Measurements from ENCODE around the gene FAR2.
"Not testable (repeated sequence)": the region's sequence is repeated elsewhere in the genome, so short reads cannot be mapped to it uniquely, and the experiment has no call there.

The FAR2 gene

GRCh38 chr12:29131539-29131938 is 17.5 kb upstream of the FAR2 start:
- no peak overlapping the region for H3K27ac ChIP-seq
- TF ChIP-seq CTCF (conservative IDR thresholded peaks at IDR 0.05) (no peak), ZFX (IDR thresholded peaks at IDR 0.05) (no peak)

- TF ChIP-seq CTCF (conservative IDR thresholded peaks at IDR 0.05) (no peak), ZFX (IDR thresholded peaks at IDR 0.05) (no peak)
These were observed 16.8 kb upstream of the FAR2 start for GRCh38 chr12:29132316-29132715.

GRCh38 chr12:29133181-29133580 is 15.9 kb upstream of the FAR2 start:
- no peak overlapping the region for H3K27ac ChIP-seq
- TF ChIP-seq ZFX (IDR thresholded peaks at IDR 0.05), result no peak
- TF ChIP-seq CTCF (conservative IDR thresholded peaks at IDR 0.05), result no peak

More at GRCh38 chr12:29132316-29132715, 16.8 kb upstream of the FAR2 start:
- H3K27ac ChIP-seq, result no peak overlapping the region

GRCh38 chr12:29133680-29134079 is 15.4 kb upstream of the FAR2 start:
- TF ChIP-seq ZFX (IDR thresholded peaks at IDR 0.05), result no peak
- no peak for TF ChIP-seq CTCF (conservative IDR thresholded peaks at IDR 0.05)
- H3K27ac ChIP-seq, result no peak overlapping the region

- not testable (repeated sequence) for H3K27ac ChIP-seq
These were observed 10.8 kb upstream of the FAR2 start for GRCh38 chr12:29138256-29138655.

GRCh38 chr12:29138855-29139254 is 10.2 kb upstream of the FAR2 start:
- H3K27ac ChIP-seq, result not testable (repeated sequence)

GRCh38 chr12:29145372-29146170 is 3.5 kb upstream of the FAR2 start:
- no peak overlapping the region for H3K27ac ChIP-seq
- no peak for TF ChIP-seq ZFX (IDR thresholded peaks at IDR 0.05)
- no peak for TF ChIP-seq CTCF (conservative IDR thresholded peaks at IDR 0.05)

- no peak overlapping the region for H3K27ac ChIP-seq
- TF ChIP-seq CTCF (conservative IDR thresholded peaks at IDR 0.05), result no peak
- no peak for TF ChIP-seq ZFX (IDR thresholded peaks at IDR 0.05)
These were observed 2.9 kb upstream of the FAR2 start for GRCh38 chr12:29146196-29146595.
